ENCODE results near the gene MTHFR. TPM values are rescaled to one million over a fixed set of nuclear protein-coding genes. Genes with fewer than 3 reads are reported as not detected.

MTHFR gene
- polyA plus RNA-seq, 1 of the 3 experiments (the other 2 are of a cell fraction), result 5.3 TPM

DNA sequence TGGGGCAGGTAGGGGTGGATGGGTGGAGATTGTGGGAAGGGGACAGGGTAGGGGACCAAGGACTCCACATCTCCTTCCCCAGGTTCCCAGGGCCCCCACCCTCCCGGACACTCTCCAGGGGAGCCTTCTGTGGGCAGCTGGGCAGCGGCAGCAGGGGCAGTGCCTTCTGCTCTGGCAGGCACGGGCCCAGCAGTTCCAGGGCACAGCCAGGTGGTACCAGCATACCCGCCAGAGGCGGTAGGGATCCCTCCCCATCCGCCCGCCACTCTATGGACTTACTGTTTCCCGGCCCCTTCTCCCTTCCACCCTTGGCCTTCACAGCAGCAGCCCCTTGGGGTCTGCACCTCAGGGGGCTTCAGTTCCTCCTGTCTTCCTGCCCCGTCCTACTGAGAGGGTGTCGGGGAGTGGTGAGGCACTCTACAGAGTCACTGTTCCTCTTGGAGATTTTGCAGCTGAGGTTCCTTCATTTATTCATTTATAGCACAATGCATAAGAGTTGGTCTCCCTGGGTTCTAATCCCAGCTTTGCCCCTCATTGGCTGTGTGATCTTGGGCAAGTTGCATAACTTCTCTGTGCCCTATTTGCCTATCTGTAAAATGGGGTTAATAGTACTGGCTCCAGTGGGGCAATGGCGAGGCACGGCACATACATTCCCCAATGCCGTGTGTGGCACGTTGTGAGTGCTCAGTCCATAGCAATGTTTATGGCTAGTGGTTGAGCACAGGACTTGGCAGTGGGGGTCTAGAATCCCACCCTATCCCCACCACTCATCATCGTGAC lies 26.7 kb downstream of the MTHFR start:
- ChIA-PET CTCF (interaction anchor here (0.8 kb wide), 1 partner anchor 11 kb away, joined by 3 read pairs; no protein-coding TSS in a partner anchor), POLR2A (no interaction called here)

More for the DNA sequence above, 26.7 kb downstream of the MTHFR start:
- no peaks in the 10 kb centered on the region for H3K36me3 ChIP-seq (replicated peaks in 1 of 2; ENCODE audit: control insufficient read depth in 1 of 2, insufficient read depth in 2 of 2, low read length in 1 of 2)
- H2AFZ ChIP-seq (ENCODE audit: low read depth), result no peak overlapping the region
- no peaks in the 10 kb centered on the region for H3K27me3 ChIP-seq (ENCODE audit: insufficient read depth)
- H3K9me3 ChIP-seq, result no peaks in the 10 kb centered on the region
- no peak overlapping the region for H3K4me2 ChIP-seq
- H3K9me2 ChIP-seq, result no peaks in the 10 kb centered on the region
- no peaks in the 10 kb centered on the region for H4K20me1 ChIP-seq (ENCODE audit: insufficient read depth)
- H3K4me3 ChIP-seq (ENCODE audit: low read depth in 2 of 2, low read length in 1 of 2), result no peak overlapping the region
- H3F3A ChIP-seq (replicated peaks; ENCODE audit: insufficient read depth), result no peaks in the 10 kb centered on the region
- TF ChIP-seq TEAD4 (IDR thresholded peaks at IDR 0.05; ENCODE audit: borderline replicate concordance, insufficient read depth) (no peak), GATA2 (CRISPR knock-in tag; IDR thresholded peaks at IDR 0.05) (no peak), TCF12 (IDR thresholded peaks at IDR 0.05) (no peak), EZH2phosphoT487 (IDR thresholded peaks at IDR 0.05; ENCODE audit: borderline replicate concordance, low read depth) (no peak), EP300 (IDR thresholded peaks at IDR 0.05; ENCODE audit: borderline replicate concordance in 1 of 2, low read depth in 1 of 2, low read length in 1 of 2) (no peak), CHD2 (IDR thresholded peaks at IDR 0.05; ENCODE audit: low read length, partially characterized antibody) (no peak), RXRA (IDR thresholded peaks at IDR 0.05; ENCODE audit: borderline replicate concordance, low read depth) (no peak), MEF2A (IDR thresholded peaks at IDR 0.05; ENCODE audit: borderline replicate concordance, low read depth) (no peak), NRF1 (IDR thresholded peaks at IDR 0.05; ENCODE audit: low read depth, low read length) (no peak), MXI1 (IDR thresholded peaks at IDR 0.05; ENCODE audit: low read depth, low read length) (no peak)
- TF ChIP-seq, protein P1, sequence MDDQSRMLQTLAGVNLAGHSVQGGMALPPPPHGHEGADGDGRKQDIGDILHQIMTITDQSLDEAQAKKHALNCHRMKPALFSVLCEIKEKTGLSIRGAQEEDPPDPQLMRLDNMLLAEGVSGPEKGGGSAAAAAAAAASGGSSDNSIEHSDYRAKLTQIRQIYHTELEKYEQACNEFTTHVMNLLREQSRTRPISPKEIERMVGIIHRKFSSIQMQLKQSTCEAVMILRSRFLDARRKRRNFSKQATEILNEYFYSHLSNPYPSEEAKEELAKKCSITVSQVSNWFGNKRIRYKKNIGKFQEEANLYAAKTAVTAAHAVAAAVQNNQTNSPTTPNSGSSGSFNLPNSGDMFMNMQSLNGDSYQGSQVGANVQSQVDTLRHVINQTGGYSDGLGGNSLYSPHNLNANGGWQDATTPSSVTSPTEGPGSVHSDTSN (IDR thresholded peaks at IDR 0.05), result no peak
- TF ChIP-seq, protein P2, sequence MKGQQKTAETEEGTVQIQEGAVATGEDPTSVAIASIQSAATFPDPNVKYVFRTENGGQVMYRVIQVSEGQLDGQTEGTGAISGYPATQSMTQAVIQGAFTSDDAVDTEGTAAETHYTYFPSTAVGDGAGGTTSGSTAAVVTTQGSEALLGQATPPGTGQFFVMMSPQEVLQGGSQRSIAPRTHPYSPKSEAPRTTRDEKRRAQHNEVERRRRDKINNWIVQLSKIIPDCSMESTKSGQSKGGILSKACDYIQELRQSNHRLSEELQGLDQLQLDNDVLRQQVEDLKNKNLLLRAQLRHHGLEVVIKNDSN (IDR thresholded peaks at IDR 0.05; ENCODE audit: borderline replicate concordance, low read depth), result no peak
- TF ChIP-seq, protein P3, sequence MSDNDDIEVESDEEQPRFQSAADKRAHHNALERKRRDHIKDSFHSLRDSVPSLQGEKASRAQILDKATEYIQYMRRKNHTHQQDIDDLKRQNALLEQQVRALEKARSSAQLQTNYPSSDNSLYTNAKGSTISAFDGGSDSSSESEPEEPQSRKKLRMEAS (IDR thresholded peaks at IDR 0.05; ENCODE audit: low read depth), result no peak
- TF ChIP-seq, protein P4, sequence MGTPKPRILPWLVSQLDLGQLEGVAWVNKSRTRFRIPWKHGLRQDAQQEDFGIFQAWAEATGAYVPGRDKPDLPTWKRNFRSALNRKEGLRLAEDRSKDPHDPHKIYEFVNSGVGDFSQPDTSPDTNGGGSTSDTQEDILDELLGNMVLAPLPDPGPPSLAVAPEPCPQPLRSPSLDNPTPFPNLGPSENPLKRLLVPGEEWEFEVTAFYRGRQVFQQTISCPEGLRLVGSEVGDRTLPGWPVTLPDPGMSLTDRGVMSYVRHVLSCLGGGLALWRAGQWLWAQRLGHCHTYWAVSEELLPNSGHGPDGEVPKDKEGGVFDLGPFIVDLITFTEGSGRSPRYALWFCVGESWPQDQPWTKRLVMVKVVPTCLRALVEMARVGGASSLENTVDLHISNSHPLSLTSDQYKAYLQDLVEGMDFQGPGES (IDR thresholded peaks at IDR 0.05; ENCODE audit: low read depth, low read length), result no peak
- TF ChIP-seq, protein P5, sequence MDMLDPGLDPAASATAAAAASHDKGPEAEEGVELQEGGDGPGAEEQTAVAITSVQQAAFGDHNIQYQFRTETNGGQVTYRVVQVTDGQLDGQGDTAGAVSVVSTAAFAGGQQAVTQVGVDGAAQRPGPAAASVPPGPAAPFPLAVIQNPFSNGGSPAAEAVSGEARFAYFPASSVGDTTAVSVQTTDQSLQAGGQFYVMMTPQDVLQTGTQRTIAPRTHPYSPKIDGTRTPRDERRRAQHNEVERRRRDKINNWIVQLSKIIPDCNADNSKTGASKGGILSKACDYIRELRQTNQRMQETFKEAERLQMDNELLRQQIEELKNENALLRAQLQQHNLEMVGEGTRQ (IDR thresholded peaks at IDR 0.05; ENCODE audit: borderline replicate concordance, low read depth, low read length), result no peak
- WGBS (ENCODE audit: low lambda C conversion rate), result 73% methylated on average over 11 of the region's 15 CpGs
- H3K4me1 ChIP-seq (ENCODE audit: control insufficient read depth in 1 of 2, insufficient read depth in 2 of 2, low read depth in 1 of 2, low read length in 1 of 2), result peaks cover 0 to 6% of the 10 kb centered on the region in 2 experiments; a peak in 1 of 4 replicates
- H3K9ac ChIP-seq, result no peak overlapping the region
- no peak for DNase-seq
- H3K79me2 ChIP-seq (ENCODE audit: insufficient read depth), result no peaks in the 10 kb centered on the region
- H3K27ac ChIP-seq (ENCODE audit: low read depth in 2 of 2, low read length in 1 of 2), result no peak overlapping the region

All from SK-N-SH (cell line).